ENCODE measurements around the gene LMBR1.
"Not testable (repeated sequence)": the region's sequence is repeated elsewhere in the genome, so short reads cannot be mapped to it uniquely, and the experiment has no call there.

Gene LMBR1

DNA sequence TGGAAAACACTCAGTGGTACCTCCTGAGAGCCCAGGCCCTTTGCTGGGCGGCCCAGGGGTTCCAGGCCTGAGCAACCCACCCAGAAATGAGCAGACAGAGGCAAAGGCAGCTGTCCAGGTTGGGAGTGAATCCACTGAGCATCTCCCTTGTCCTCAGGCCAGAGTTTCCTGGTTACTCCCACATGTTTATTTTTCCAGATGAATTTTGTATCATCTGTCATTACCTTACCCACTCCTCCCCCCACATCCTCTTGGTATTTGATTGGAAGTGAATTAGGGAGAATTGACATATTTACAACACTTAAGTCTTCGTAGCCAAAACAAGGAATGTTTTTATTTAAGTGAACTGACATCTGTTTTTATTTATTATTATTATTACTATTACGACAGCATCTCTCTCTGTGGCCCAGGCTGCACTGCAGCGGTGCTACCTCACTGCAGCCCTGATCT is 13.2 kb upstream of the LMBR1 start:
- no peak for DNase-seq

DNA sequence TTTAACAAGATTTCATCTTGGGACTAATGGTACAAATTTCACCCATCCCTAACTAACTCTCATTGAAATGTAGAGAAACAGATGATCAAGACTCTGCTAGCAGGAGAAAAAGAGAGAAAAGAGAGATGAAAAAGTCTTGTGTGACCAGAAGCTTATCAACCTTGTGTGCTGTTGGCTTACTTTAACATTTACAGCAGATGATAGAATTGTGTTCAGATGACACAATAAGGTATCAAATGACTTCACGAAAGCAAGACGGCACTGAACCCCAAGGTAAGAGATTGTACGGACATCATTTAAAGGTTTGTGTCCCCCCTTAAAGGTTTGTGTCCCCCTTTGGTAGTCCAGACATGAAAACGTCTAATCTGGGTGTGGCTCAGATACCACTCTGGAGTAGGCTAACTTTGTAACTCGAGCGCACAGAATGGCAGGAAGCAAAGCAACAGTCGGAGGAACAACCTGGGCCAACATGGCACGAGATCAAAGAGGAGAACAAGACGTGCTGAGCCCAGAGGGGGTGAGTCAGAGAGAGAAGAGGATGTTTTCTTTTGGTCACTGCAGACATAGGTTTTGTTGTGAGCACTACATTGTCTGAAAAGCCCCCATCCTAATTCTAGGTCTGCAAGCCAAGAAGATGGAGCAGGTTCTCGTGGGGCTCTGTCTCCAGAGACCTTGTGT is 10.4 kb upstream of the LMBR1 start:
- DNase-seq: peak in 1 of 5 experiments; percentile 32

DNA sequence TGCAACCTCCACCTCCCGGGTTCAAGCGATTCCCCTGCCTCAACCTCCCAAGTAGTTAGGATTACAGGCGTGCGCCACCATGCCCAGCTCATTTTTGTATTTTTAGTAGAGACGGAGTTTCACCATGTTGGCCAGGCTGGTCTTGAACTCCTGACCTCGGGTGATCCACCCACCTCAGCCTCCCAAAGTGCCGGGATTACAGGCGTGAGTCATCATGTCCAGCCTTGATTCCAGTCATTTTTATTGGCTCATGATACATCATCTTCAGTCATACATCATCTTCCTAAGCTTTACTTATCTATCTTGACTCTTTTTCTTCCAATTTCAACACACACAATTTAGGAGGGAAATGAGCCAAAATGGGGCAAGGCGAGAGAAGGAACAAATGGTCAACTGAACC is 7.1 kb upstream of the LMBR1 start:
- DNase-seq: not testable (repeated sequence)

DNA sequence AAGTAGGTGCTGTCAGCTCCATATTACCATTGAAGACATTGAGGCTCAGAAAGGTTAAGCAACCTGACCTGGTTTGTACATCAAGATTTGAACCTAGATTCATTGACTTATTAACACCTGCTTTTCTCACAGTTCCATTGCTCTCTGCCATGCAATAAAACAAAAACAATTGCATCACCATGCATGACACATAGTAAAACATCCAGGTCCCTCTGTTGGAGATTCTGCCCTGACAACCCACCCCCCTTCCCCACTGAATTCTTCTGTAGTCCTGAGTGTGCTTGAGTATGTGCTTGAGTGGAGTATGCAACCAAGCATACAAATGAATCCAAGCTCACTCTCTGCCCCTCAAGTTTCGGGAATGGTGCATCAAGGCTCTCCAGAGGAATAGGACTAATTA is 6.0 kb upstream of the LMBR1 start:
- no peak for DNase-seq

DNA sequence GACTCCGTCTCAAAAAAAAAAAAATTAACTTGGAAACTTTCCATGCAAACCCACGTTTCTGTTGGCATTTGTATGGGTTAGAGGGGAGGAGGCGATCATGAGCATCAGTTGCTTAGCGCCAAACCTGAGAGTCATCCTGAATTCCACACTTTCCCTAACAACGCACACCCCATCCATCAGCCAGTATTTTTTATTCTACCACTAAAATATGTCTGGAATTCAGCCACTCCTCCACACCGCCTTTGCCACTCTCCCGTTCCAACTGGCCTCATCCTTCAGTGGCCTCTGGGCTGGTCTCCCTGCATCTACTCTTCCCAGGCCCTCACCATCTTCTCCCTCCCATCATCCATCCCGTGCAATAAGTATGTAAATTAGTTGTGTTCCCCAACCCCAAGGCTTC is 4.7 kb upstream of the LMBR1 start:
- no peak for DNase-seq

DNA sequence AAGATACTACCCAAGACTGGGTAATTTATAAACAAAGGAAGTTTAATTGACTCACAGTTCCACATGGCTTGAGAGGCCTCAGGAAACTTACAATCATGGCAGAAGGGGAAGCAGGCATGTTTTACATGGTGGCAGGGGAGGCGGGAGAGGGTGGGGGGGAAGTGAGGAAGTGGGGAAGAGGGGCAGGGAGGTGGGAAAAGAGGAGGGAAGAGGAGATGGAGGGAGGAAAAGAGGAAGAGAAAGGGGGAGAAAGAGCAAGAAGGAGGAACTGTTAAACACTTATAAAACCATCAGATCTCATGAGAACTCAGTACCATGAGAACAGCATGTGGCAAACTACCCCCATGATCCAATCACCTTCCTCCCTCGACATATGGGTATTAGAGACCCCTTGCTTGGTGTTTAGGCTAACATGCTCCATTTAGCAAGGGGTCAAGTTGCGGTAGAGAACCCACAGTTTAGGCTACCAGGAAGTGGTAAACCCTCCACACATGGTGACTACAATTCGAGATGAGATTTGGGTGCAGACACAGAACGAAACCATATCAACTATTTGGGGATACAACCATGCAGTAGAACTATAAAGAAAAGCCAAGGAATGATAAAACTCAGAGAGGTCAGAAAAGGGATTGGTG is 3.5 kb upstream of the LMBR1 start:
- peak in 1 of 5 experiments; percentile 36 for DNase-seq

DNA sequence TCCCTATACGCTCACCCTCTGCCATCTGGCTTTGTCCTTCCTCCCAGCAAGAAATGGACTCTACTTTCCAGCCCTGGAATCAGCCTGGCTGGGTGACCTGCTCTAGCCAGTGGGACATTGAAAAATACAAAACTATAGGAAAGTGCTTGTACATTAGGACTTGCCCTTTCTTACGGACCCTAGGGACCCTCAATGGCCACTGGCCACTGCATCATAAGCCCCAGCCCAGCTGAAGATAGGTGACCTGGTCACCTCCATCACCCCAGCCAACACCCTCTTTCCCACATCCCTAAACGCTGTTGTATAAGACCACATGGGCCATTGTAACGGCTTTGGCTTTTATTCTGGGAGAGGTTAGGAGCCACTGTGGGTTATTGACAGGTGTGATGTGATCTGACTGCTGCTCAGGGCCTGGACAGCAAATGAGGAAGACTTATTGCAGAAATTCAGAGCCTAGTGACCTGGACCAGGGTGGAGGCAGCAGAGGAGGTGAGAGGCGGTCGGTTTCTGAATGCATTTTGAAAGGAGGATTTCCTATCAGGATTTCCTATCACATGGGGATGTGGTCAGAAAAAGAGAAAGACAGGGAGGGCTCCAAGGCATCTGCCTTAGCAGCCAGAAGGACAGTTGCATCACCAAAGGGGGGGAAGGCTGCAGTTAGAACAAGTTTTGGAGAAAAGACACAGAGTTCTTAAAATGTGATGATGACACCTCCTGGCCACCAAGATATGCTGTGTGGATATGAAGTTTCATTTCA is 2.2 kb upstream of the LMBR1 start:
- peak in 1 of 5 experiments; percentile 57 for DNase-seq

DNA sequence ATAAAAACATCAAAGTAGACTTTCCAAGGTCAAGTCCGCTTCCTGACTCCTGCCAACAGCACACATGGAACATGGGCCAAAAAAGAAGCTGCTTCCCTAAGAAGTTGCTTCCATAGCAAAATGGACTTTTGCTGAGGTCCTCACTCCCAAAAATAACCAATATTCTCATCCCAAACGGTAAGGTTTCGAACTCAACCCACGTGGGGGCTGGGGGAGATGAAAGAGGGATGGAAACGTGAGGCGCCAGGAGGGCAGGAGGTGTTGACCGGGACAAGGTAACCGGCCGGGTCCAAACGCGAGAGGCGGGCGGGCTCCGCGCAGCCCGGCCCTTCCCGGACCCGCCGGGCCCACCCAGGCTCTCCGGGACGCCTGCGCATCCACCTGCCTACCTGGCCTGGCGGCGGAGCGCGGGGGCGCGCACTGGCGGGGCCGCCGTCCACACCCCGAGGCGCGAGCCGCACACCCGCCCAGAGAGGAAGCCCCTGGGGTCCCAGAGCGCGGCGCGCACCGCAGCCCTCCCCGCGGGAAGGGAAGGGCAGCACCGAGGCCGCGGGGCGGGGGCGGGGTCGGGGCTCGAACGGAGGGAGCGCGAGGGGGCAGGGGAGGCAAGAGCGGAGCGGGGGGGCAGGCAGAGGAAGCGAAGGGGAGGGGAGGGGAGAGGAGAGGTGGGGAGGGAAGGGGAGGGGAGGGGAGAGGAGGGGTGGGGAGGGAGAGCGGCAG is 742 bp downstream of the LMBR1 start:
- peak; percentile 41 to 80 (median 60) for DNase-seq

DNA sequence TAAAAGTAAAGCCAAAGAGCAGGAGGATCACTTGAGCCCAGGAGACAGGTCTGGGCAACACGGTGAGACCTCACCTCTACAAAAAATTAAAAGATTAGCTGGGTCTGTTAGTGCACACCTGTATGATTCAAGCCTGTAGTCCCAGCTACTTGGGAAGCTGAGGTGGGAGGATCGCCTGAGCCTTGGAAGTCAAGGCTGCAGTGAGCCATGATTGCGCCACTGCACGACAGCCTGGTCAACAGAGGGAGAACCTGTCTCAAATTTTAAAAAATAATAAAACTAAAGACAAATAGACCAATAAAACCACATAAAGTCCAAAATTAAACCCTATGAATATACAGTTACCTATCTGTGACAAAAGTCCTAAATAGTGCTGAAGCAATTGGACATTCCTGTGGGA is 3.2 kb downstream of the LMBR1 start:
- no peak for DNase-seq

DNA sequence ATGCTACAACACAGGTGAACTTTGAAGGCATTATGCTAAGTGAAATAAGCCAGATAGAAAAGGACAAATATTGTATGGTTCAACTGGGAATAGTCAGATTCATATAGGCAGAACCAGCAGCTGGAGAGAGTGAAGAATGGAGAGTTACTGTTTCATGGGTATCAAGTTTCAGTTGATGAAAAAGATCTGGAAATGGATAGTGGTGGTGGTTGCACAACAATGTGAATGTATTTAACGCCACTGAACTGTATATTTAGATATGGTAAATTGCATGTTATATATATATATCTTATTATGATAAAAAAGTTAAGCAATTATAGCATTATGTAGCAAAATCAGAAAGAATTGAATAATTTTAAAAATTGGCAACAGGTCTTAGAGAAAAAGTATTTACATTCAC is 3.9 kb downstream of the LMBR1 start:
- DNase-seq: no peak

DNA sequence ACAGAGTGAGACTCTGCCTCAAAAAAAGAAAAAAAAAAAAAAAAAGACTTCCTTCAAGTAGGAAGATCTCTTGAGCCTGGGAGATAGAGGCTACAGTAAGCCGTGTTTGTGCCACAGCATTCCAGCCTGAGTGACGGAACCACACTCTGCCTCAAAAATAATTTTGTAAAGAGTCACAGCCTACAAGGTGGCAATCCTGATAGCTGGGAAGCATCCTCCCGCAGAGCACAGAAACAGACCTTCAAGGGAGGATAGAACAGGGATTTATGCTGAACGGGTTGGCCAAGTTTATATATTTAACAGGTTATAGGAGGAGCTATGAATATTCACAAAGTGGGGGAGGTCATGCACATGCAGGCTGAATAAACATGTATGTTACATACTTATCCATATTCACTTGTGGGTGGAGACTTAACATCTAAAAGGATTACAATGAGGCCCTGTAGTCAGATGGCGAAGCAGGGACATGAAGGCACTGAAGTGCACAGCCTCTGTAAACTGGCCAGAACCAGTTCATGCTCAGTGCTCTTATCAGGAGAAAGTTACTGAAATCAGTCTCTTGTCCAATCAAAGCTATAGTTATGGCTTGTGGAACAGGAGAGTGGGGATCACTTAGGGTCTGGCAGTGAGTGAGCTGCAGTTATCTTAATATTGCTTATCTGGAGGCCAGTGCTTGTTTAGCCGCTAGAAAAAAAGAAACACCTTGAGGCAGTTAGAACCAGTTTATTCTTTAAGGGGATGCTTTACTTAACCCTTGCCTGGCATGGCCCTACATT is 6.8 kb downstream of the LMBR1 start:
- no peak for DNase-seq

DNA sequence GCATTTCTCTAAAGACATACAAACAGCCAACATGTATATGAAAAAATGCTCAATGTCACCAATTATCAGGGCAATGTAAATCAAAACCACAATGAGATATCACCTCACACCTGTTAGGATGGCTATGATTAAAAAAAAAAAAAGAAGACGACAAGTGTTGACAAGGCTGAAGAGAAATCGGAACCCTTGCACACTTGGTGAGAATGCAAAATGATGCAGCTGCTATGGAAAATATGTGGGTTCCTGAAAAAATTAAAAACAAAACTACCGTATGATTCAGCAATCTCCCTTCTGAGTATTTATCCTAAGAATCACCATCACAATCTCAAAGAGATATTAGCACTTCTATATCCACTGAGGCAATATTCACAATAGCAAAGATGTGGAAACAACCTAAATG is 11.3 kb downstream of the LMBR1 start:
- DNase-seq: no peak

DNA sequence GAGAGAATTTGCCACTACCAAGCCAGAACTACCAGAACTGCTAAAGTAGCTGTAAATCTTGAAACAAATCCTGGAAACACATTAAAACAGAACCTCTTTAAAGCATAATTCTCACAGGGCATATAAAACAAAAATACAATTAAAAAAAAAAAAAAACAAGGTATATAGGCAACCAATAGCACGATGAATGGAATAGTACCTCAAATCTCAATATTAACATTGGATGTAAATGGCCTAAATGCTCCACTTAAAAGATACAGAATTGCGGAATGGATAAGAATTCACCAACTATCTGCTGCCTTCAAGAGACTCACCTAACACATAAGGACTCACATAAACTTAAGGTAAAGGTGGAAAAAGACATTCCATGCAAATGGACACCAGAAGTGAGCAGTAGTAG is 17.2 kb downstream of the LMBR1 start:
- no peak for DNase-seq

DNA sequence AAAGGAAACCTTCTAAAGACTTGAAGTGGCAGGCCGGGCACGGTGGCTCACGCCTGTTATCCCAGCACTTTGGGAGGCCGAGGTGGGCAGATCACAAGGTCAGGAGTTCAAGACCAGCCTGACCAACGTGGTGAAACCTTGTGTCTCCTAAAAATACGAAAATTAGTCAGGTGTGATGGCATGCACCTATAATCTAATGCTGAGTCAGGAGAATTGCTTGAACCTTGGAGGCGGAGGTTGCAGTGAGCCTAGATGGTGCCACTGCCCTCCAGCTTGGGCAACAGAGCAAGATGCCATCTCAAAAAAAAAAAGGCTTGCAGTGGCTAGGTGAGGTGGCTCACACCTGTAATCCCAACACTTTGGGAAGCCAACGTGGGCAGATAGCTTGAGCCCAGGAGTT is 24.6 kb downstream of the LMBR1 start:
- DNase-seq: not testable (repeated sequence)

DNA sequence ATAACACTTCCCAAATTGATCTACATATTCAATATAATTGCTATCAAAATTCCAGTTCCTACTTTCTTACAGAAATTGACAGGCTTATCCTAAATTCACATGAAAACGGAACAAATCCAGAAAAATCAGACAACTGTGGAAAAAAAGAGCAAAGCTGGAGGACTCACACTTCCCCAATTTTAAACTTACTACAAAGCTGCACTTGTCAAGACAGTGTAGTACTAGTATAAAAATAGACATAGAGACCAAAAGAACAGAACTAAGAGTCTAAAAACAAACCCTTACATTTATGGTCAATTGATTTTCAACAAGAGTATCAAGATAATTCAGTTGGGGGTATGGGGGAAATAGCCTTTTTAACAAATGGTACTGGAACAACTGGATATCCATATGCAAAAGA is 27.5 kb downstream of the LMBR1 start:
- DNase-seq: no peak

DNA sequence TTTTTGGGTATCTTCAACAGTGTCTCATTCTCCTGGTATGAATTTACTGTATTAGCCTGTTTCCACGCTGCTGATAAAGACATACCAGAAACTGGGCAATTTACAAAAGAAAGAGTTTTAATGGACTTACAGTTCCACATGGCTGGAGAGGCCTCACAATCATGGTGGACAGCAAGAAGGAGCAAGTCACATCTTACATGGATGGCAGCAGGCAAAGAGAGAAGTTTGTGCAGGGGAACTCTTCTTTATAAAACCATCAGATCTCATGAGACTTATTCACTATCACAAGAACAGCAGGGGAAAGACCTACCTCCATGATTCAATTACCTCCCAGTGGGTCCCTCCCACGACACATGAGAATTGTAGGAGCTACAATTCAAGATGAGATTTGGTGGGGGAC is 31.0 kb downstream of the LMBR1 start:
- DNase-seq: not testable (repeated sequence)

DNA sequence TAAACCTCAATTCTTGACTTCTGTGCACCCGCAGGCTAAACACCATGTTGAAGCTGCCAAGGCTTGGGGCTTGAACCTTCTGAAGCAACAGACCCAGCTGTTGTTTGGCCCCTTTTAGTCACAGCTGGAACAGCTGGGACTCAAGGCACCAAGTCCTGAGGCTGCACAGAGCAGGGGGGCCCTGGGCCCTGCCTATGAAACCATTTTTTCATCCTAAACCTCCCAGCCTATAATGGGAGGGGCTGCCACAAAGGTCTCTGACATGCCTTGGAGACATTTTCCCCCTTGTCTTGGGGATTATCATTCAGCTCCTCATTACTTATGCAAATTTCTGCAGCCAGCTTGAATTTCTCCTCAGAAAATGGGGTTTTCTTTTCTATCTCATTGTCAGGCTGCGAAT is 31.8 kb downstream of the LMBR1 start:
- no peak for DNase-seq

DNA sequence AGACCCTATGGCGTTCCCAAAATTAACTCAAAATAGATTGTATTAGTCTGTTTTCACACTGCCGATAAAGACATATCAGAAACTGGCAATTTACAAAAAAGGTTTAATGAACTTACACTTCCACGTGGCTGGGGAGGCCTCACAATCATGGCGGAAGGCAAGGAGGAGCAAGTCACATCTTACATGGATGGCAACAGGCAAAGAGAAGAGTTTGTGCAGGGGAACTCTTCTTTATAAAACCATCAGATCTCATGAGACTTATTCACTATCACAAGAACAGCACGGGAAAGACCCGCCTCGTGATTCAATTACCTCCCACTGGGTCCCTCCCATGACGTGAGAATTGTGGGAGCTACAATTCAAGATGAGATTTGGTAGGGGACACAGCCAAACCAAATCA is 32.9 kb downstream of the LMBR1 start:
- not testable (repeated sequence) for DNase-seq

DNA sequence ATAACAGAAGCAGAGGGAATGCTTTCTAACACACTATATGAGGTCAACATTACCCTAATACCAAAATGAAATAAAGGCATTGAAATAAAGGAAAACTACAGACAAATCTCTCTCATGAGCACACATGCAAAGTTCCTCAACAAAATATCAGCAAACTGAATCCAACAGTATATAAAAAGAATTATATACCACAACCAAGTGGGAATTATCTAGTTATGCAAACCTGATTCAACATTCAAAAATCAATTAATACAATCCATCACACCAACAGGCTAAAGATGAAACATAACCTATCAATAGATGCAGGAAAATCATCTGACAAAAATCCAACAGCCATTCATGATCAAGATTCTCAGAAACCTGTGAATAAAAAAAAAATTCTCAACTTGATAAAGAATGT is 34.5 kb downstream of the LMBR1 start:
- no peak for DNase-seq

DNA sequence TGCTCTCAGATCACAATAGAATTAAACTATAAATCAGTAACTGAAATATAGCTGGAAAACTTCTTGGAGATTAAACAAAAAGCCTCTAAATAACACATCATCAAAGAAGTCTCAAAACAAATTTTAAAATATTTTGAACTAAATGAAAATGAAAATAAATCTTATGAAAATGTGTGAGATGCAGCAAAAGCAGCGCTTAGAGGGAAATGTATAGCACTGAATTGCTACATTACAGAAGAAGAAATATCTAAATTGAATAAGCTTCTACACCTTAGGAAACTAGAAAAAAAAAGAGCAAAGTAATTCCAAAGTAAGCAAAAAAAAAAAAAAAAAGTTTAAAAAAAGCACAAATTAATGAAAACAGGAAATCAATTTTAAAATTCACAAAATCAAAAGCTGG is 35.2 kb downstream of the LMBR1 start:
- DNase-seq: no peak

DNA sequence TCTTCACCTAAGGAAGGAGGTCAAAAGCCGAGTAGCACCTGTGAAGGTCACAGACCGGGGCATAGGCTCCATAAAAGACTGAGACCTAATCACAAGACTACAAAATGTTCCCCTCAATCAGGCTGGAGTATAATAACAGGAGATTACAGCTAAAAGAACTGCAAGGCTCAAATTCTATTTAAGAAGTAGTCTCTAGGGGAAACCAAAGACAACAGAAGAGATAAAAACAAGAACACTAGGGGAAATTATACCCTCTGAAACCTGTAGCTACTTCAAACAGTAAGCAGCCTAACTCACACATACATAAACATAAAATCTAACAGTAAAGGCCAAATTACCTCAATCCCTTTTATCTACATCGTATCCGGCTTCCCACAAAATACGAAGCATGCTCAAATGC is 38.3 kb downstream of the LMBR1 start:
- DNase-seq: no peak

DNA sequence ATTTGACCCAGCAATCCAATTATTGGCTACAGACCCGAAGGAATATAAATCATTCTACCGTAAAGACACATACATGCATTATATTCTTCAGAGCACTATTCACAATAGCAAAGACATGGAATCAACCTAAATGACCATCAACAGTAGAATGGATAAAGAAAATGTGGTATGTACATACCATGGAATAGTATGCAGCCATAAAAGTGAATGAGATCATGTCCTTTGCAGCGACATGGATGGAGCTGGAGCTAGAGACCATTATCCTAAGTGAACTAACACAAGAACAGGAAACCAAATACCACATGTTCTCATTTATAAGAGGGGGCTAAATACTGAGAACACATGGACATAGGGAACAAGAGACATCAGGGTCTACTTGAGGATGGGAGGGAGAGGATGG is 44.0 kb downstream of the LMBR1 start:
- no peak for DNase-seq
